CD4-positive, alpha-beta T cell treated with Interferon gamma for 1 hour (primary cell): Measurements from ENCODE around the gene SCN9A.
"Not testable (repeated sequence)": the region's sequence is repeated elsewhere in the genome, so short reads cannot be mapped to it uniquely, and the experiment has no call there.

Experiments
- DNase-seq: peaks from one replicate; pipeline ENCODE4 v3.0.0-alpha.2; 2020

The SCN9A gene

GRCh38 chr2:166239548-166239947 lies 136.2 kb downstream of the SCN9A start:
- DNase-seq, result no peak

- DNase-seq, result no peak
Measured at GRCh38 chr2:166238176-166238575, 137.6 kb downstream of the SCN9A start.

- DNase-seq, result no peak
Measured at GRCh38 chr2:166234112-166234846, 141.5 kb downstream of the SCN9A start.

GRCh38 chr2:166233244-166233643 lies 142.5 kb downstream of the SCN9A start:
- DNase-seq, result no peak

GRCh38 chr2:166230724-166231070 lies 145.0 kb downstream of the SCN9A start:
- DNase-seq, result no peak

GRCh38 chr2:166230024-166230723 lies 145.6 kb downstream of the SCN9A start:
- no peak for DNase-seq

- DNase-seq, result no peak
Measured at GRCh38 chr2:166229678-166230023, 146.1 kb downstream of the SCN9A start.

- no peak for DNase-seq
Measured at GRCh38 chr2:166224197-166224596, 151.5 kb downstream of the SCN9A start.

- no peak for DNase-seq
Measured at GRCh38 chr2:166223298-166223697, 152.4 kb downstream of the SCN9A start.

GRCh38 chr2:166211079-166211478 lies 164.7 kb downstream of the SCN9A start:
- DNase-seq, result no peak

- DNase-seq, result not testable (repeated sequence)
Measured at GRCh38 chr2:166209944-166210343, 165.8 kb downstream of the SCN9A start.

GRCh38 chr2:166209367-166209766 lies 166.4 kb downstream of the SCN9A start:
- not testable (repeated sequence) for DNase-seq

- DNase-seq, result not testable (repeated sequence)
Measured at GRCh38 chr2:166206153-166206552, 169.6 kb downstream of the SCN9A start.

GRCh38 chr2:166202778-166203177 lies 173.0 kb downstream of the SCN9A start:
- no peak for DNase-seq

GRCh38 chr2:166197446-166197845 lies 178.3 kb downstream of the SCN9A start:
- no peak for DNase-seq

GRCh38 chr2:166193407-166193806 lies 182.3 kb downstream of the SCN9A start:
- no peak for DNase-seq

- no peak for DNase-seq
Measured at GRCh38 chr2:166188084-166188483, 187.7 kb downstream of the SCN9A start.

GRCh38 chr2:166184789-166185188 lies 191.0 kb downstream of the SCN9A start:
- DNase-seq, result no peak

GRCh38 chr2:166181813-166182154 lies 194.0 kb downstream of the SCN9A start:
- DNase-seq, result no peak

- no peak for DNase-seq
Measured at GRCh38 chr2:166180951-166181812, 194.6 kb downstream of the SCN9A start.

GRCh38 chr2:166179201-166179600 lies 196.5 kb downstream of the SCN9A start:
- no peak for DNase-seq

GRCh38 chr2:166173263-166173662 lies 202.5 kb downstream of the SCN9A start:
- no peak for DNase-seq

GRCh38 chr2:166171216-166171615 lies 204.5 kb downstream of the SCN9A start:
- DNase-seq, result no peak

- no peak for DNase-seq
Measured at GRCh38 chr2:166170356-166170755, 205.4 kb downstream of the SCN9A start.
